Medulla oblongata (tissue), 1 donor: ENCODE results near the gene DUXA.
A peak's percentile ranks its signal among the peaks of the same experiment; 100 is the strongest.
"Not testable (repeated sequence)": the region's sequence is repeated elsewhere in the genome, so short reads cannot be mapped to it uniquely, and the experiment has no call there.

Source experiments
- DNase-seq: peaks from one replicate; pipeline ENCODE4 v3.0.0-alpha.2; 2015; ENCODE audit errors: extremely low spot score

DUXA gene

DNA sequence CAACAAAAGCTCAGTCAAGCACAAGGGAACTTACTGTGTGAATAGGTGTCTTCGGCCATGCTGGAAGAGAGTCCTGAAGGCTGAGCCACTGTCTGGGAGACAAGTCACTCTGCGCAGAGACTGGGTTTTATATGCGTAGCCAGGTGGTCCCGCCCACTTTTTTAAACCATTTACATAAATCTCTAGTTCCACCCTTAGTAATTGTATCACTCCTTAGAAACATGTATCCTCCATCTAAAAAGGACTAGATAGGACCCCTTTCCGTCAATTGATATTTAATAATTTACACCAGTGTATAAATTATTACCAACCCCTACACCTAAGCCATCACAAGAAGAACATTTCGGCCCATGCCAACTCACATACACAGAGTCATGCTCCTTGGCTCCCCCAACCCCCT, at the start of gene DUXA:
TSS of gene DUXA (minus strand) at position 101 of the 400 bp plus-strand sequence. CDS start at position 59, 42 bp downstream.
- no peak for DNase-seq

DNA sequence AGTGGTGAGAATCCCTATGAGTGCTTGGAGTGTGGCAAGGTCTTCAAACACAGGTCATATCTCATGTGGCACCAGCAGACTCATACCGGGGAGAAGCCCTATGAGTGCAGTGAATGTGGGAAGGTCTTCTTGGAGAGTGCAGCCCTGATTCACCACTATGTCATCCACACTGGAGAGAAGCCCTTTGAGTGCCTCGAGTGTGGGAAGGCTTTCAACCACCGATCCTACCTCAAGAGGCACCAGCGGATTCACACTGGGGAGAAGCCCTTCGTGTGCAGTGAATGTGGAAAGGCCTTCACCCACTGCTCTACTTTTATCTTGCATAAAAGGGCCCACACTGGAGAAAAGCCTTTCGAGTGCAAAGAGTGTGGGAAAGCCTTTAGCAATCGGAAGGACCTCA, 44.8 kb upstream of the DUXA start:
- DNase-seq, result no peak

DNA sequence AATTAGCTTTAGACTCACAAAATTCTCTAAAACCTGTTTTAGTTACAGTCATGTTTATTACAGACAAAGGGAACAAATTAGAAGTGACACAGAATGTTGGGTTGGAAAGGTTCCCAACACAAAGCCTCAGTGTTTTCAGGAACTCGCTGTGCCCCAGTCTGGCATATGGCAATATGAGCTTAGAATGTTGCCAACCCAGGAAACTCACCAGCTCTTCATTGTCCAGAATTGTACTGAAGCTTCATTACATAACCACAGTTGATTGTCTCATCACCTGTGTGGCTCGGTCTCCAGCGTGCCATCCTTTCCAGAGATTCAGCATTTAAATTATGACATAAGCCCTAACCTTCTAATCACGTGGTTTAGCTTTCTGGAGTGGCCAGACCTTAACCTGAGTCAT, 43.1 kb upstream of the DUXA start:
- DNase-seq, result peak; percentile 16

DNA sequence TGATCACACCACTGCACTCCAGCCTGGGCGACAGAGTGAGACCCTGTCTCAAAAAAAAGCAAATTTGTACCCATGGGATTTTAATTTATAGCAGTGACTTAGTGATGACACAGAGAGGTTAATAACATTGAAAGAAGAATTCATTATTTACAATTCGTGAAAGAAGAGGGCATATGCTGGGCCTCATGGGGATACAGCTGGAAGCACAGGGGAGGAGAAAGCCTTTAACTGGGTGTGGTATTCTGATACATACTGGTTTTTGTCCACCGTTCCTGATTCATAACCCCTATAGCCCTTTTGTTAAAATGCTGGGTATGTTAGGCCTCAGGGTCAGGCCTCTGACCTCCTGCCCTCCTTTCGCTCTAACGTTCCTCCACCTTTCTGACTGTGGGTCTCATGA, 34.9 kb upstream of the DUXA start:
- DNase-seq, result no peak

DNA sequence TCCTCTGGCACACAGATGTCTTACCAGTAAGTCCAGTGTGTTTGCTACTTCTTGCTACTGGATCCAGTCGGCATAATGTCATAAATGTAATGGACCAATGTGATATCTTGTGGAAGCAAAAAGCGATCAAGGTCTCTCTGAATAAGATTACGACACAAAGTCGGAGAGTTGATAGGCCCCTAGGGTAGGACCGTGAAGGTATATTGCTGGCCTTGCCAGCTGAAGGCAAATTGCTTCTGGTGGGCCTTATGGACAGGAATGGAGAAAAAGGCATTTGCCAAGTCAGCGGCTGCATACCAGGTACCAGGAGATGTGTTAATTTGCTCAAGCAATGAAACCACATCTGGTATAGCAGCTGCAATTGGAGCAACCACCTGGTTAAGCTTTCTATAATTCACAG, 30.6 kb upstream of the DUXA start:
- not testable (repeated sequence) for DNase-seq

DNA sequence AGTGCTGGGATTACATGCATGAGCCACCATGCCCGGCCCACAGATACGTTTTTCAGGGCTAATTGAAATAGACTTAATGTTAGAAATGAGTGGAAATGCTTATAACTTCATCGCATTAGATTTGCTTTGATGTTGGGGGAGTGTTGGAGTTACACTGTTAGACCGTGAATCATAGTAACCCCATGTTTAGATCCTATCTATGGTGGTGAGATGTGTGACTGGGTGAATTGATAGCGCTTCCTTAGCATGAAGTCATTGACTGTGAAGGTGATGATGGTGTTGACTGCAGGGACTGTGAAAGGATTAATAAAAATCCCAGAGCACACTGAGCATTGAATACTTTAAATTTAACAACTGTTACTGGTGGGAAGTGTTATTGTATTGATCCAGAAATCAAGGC, 25.7 kb upstream of the DUXA start:
- no peak for DNase-seq

DNA sequence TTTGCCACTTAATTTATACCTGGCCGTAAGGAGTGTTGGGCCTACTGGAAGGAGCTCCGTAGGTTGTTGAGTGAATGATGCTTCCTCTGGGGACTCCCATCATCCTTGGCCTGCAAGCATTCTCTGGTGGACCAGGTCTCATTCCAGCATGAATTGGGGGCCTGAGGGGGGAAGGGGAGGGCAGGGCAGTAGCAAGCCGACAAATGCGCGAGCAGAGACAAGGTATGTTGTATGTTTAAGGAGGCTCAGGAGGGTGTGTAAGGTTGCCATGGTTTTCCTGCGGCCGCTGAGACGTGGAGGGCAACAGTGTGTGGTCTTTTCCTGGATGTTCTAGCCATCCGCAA, 24.8 kb upstream of the DUXA start:
- DNase-seq, result no peak

DNA sequence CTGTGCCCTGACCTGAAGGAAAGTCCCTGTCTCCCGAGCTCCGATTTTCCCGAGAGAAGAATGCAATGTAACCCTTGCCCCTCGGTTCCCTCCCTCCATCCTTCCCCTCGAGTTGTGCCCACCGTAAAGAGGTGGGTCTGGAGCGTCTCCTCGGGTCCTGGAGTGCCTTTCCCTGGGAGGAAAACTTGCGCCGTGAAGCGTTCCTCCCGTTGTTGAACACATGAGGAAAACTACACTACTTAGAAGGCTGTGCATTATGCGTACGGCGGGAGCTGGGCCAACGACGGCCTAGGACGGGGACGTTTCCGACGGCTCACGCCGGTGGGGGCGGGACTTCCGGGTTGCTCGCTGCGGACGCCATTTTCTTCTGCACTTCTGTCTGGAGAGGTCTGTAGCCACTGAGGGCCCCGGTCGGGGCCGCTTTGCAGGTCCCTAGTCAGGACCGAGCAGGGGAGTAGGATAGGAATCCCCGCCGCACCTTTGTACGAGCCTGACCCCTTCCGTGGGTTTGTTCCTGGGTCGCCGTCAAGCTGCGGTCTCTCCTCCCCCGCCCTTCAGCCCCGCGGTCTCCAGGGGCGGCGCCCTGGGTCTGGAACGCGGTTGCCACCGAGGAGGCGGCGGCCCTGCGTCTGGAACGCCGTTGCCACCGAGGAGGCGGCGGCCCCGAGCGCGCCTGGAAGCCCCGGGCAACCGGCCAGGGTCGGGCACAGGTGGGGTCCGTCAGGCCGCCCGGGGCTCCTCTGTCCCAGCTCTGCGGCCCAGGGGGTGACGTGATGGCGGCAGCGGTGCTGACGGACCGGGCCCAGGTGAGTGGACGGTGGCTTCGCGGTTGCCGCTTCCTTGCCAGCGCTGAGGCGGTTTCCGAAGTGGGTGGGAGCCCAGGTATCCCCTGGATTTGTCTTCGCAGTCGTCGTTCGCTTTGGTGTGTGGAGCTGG, 24.1 kb upstream of the DUXA start, which contains the start of gene ZNF264:
TSS of gene ZNF264 (plus strand) at position 360 of the 936 bp plus-strand sequence. CDS start at position 774, 414 bp downstream.
- DNase-seq, result peak; percentile 82

DNA sequence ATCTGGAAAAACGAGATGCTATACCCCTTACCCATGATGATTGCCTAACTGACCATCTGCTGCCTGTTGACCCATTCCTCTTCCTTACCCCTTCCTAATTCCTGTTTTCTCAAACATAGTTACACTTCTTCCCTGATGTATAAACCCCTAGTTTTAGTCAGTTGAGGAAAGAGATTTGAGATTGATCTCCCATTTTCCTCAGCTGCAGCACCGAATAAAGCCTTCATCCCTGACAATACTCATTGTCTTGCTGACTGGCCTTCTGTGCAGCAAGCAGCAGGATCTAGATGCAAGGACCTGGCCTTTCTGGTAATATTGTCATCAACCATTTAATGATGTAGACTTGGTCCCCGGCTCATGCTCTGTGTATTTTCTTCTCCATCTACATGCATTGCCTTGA, 23.0 kb upstream of the DUXA start:
- no peak for DNase-seq

DNA sequence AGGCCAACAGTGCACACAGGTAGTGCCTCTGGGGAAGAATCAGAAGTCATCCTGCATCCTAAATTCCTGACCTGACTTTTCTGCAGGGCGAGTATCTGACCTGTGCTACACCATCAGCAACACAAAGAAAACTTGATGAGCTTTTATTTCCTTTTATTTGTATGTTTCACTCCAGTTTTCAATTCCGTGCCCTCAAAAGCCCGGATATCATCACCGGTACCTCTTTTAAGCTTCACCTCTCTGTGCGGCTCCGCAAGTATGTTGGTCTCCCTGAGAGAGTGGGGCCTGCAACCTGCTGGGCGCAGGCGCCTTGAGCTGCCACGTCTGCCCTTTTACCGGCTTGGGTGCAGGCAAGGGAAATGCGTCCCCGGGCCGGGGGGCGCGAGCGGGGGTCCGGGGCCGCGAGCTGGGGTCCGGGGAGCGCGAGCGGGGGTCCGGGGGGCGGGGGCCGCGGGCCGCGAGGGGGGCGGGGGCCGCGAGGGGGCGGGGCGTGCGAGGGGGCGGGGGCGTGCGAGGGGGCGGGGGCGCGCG, 4.3 kb upstream of the DUXA start:
- peak; percentile 39 for DNase-seq

DNA sequence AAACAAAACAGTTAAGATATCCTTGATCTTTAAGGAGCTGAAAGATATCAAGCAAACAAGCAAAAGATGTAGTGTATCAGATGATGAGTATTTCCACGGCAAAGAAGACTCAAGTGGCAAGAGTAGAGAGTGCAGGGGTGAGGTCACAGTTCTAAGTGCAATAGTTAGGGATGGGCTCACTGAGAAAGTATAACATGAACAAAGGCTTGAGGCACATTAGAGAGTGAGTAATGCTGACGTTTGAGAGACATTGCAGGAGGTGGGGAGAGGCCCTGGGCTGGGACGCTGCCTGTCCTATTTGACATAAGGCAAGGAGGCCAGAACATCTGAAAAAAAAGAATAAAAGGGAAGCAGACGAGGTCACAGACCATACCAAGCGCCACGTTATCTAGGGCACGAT, 1.4 kb downstream of the DUXA start:
- no peak for DNase-seq

DNA sequence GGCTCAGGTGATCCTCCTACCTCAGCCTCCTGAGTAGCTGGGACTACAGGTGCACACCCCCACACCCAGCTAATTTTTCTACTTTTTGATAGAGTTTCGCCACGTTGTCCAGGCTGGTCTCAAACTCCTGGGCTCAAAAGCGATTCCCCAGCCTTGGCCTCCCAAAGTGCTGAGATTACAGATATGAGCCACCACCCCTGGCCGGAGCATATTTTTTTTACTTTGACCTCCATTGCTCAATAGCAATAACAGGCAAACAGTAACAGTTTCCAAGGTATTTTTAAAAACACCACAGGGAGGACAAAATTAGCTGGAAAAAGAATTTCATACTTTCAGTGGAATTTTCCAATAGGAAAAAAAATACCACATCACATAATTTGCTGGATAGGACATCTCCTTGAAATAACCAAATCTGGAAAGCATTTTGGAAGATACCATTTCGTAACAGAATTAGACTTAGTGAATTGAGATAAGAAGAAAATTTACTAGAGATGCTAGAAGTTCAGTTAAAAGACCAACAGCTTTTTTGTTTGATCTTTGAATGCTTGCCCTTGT, 5.2 kb downstream of the DUXA start:
- no peak for DNase-seq

DNA sequence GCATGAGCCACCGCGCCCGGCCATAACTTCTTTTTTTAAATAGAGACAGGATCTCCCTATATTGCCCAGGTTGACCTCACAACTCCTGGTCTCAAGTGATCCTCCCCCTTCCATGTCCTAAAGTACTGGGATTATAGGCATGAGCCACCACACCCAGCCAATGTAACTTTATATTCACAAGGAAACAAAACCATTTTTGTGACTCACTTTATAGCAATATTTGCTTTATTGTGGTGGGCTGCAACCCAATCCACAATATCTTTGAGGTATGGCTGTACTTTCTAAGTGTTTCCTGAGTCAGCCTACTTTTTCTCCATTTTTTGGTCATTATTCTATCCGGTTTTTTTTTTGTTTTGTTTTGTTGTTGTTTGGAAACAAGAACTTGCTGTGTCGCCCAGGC, 14.4 kb downstream of the DUXA start:
- DNase-seq, result no peak

DNA sequence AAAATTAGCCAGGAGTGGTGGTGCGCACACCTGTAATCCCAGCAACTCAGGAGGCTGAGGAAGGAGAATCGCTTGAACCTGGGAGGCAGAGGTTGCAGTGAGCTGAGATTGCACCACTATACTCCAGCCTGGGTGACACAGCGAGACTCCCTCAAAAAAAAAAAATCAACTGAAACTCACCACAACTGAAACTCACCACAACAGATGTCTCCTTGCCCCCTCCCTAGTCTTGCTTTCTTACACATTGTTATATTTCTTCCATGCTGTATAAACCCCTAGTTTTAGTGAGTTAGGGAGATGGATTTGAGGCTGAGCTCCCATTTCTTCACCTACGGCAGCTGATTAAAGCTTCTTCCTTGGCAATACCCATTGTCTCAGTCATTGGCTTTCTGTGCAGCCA, 25.6 kb downstream of the DUXA start:
- DNase-seq, result no peak

DNA sequence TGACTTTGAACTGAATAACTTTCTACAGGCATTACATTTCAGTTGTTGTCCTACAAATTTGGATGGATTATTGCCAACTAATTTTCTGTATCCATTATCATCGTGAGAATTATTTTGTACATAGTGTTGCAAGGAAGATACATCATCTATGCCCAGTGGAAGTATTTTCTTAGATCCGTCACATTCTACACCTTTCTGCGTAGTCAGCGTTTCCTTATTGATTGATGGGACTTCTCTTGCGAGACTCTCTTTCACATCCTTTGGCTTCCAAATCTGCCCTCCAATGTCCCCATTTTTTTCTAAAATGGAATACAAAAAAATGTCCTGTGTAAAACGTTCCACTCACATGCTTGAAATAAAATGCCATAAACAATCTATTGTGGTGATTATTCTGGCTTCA, 31.5 kb downstream of the DUXA start:
- DNase-seq, result no peak

DNA sequence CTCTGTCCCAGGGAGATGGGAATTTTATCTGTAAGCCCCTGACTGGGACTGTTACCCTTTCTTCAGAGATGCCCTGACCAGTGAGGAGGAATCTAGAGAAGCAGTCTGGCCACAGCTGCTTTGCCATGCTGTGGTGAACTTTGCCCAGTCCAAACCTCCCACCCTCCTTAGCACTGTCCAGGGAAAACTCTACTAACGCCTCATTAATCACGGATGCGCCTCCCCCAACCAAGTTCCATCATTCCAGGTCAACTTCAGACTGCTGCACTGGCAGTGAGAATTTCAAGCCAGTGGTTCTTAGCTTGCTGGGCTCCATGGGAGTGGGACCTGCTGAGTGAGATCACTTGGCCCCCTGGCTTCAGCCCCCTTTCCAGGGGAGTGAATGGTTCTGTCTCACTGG, 39.9 kb downstream of the DUXA start:
- DNase-seq, result not testable (repeated sequence)

DNA sequence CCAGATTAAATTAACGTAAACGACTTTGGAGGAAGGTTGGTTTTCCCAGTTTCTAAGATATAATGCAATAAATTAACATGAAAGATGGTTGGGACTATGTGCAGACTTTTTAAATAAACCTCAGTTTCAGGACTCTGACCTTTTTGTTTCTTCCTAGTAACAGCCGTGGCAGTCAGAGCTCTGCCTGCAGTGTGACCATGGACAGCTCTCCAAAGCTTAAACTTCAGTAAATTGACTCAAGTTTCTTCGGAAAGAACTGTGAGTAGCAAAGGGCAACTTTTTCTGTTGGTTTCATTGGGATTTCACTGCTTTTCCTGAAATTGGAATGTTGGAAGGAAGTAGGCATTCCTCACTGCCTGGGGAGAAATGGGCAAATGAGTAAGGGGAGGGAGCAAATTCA, 43.4 kb downstream of the DUXA start:
- DNase-seq, result no peak

DNA sequence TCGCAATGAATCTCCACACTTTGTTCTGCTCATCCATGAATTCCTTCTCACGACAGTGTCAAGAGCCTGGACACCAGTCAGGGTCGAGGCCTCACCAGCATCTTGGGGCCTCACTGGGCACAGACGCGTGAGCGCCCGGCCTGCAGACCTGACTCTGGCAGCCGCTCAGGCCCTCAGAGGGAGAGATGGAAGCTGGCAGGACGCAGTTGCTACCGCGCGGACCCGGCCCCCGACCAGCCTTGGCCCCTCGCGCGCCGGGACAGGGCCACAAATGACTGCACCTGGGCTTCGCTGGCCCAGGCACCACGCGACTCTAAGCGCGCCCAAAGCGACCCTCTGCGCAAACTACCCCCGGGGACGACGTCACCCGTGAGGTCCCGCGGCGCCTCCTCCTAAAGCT, 48.4 kb downstream of the DUXA start:
- no peak for DNase-seq

DNA sequence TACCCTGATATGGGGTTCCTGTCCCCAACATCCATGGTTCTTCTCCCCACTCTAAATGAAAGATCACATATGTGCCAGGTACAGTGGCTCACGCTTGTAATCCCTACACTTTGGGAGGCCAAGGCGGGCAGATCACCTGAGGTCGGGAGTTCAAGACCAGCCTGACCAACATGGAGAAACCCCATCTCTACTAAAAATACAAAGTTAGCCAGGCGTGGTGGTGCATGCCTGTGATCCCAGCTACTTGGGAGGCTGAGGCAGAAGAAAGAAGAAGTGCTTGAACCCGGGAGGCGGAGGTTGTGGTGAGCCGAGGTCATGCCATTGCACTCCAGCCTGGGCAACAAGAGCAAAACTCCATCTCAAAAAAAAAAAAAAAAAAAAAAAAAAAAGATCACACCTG, 53.8 kb downstream of the DUXA start:
- DNase-seq, result not testable (repeated sequence)

DNA sequence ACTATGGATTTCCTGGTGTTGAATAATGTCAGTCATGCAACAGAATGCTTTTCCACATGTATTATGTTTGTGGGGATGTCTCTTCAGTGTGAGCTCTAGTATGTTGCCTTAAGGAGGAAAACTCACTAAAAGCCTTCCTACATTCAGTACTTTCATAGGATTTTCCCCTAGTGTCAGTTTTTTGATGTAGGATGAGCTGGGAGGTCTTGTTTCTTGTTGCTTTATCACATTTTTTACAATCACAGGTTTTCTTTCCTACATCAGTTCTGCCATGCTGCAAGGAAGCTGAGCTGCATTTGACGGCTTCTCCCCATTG, 56.0 kb downstream of the DUXA start:
- no peak for DNase-seq

DNA sequence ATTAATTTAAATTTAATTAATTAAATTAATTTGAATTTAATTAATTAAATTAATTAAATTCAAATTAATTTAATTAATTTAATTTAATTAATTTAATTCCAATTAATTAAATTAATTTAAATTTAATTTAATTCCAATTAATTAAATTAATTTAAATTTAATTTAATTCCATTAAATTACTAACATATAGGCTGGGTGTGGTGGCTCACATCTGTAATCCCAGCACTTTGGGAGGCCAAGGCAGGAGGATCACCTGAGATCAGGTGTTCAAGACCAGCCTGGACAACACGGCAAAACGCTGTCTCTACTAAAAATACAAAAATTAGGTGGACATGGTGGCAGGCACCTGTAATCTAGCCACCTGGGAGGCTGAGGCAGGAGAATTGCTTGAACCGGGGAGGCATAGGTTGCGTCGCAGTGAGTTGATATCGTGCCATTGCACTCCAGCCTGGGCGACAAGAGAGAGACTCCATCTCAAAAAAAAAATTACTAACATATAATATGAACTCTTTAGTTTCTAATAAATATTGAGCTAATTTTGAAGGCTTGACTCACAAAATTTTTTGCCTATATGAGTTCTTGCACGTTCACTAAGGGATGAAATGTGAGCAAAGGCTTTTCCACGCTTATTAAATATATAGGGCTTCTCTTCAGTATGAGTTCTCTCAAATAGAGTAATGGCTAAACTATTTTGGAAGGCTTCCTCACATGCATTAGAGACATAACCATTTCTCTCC, 56.5 kb downstream of the DUXA start:
- DNase-seq, result no peak

DNA sequence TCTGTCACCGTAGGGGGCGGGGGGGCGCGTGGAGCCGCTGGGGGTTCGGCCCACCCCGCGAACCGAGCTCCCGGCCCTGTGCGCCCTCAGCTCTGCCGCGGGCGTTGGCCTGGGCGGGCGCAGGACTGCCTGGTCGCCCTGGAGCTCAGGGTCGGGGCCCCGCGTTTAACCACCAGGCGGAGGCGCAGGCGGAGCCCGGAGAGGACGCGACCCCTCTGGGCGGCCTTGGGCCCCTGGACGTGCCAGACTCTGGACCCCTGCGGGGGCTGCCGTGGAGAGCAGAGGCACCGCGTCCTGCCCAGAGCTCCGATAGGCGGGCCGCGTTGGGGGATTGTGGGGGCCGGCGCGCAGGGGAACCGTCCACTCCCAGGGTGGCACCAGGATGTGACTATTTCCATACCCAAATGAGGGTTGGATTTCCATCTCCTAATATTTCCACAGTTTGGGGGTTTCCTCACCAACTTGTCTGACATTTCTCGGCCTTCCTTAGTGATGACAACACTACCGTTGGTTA, 60.5 kb downstream of the DUXA start:
- DNase-seq, result no peak
